IMR-90 (cell line): ENCODE data around the gene S100A2. TPM values are rescaled to one million over a fixed set of nuclear protein-coding genes. Genes with fewer than 3 reads are reported as not detected.

Experiments used
- ATAC-seq: fragments of 200-7000 bp; cut with Tn5 transposase; 2 replicates; pipeline ENCODE4 v1.9.1; 2020; ENCODE audit warnings: low read depth, mild to moderate bottlenecking, moderate library complexity
- BruUV-seq: library from RNA; stranded (reverse); fragments of 400-500 nt; replicated peaks from 2 replicates; lab custom pipeline; 2021; lab: Mats Ljungman, UMichigan
- CTCF ChIA-PET: fragments of 300-600 bp; formaldehyde crosslinking; extraction: SDS; loops from one replicate; lab custom pipeline; 2021; ENCODE audit warnings: antibody characterized with exemption; lab: Yijun Ruan, JAX
- POLR2A ChIA-PET: fragments of 300-600 bp; sonication (Branson Sonifier 250); formaldehyde crosslinking; loops from one replicate; lab custom pipeline; 2022; ENCODE audit warnings: antibody characterized with exemption; ENCODE audit not compliant: unreplicated experiment; lab: Charles Lee
- DNase-seq: peaks from one replicate; pipeline ENCODE4 v3.0.0; 2013
- H2AFZ ChIP-seq: replicated peaks from 2 replicates; pipeline ENCODE3; 2013; ENCODE audit warnings: low read length, mild to moderate bottlenecking; ENCODE audit not compliant: poor library complexity
- H2AK5ac ChIP-seq: 2 replicates; pipeline ENCODE4 v1.6.1; 2013; ENCODE audit warnings: low read depth, low read length, inconsistent platforms
- H2AK9ac ChIP-seq: replicated peaks from 2 replicates; pipeline ENCODE3; 2013; ENCODE audit warnings: mild to moderate bottlenecking, low read depth, low read length, moderate library complexity; ENCODE audit not compliant: poor library complexity
- H2BK120ac ChIP-seq: 2 replicates; pipeline ENCODE4 v1.6.1; 2013; ENCODE audit warnings: low read depth, low read length, inconsistent platforms
- H2BK15ac ChIP-seq: 3 replicates; pipeline ENCODE4 v1.6.1; 2013; ENCODE audit warnings: low read depth, low read length, inconsistent platforms
- H2BK20ac ChIP-seq: 2 replicates; pipeline ENCODE4 v1.6.1; 2013; ENCODE audit warnings: low read depth, mild to moderate bottlenecking, inconsistent platforms, low read length, moderate library complexity
- H2BK5ac ChIP-seq: 2 replicates; pipeline ENCODE4 v1.6.1; 2013; ENCODE audit warnings: mild to moderate bottlenecking, low read depth, low read length, inconsistent platforms; ENCODE audit not compliant: poor library complexity, severe bottlenecking
- H3K14ac ChIP-seq: replicated peaks from 2 replicates; pipeline ENCODE4 v1.6.1; 2013; ENCODE audit warnings: low read depth, low read length, inconsistent platforms
- H3K18ac ChIP-seq: 2 replicates; pipeline ENCODE4 v1.6.1; 2013; ENCODE audit warnings: low read depth, low read length, control low read depth
- H3K23ac ChIP-seq: 2 replicates; pipeline ENCODE4 v1.6.1; 2013; ENCODE audit warnings: low read depth, low read length, inconsistent platforms
- H3K27ac ChIP-seq: 2 replicates; pipeline ENCODE4 v1.5.1; 2013; ENCODE audit warnings: mild to moderate bottlenecking, control low read depth, low read length; ENCODE audit not compliant: insufficient read depth
- H3K27me3 ChIP-seq: 2 replicates; pipeline ENCODE4 v1.6.1; 2013; ENCODE audit warnings: low read length; ENCODE audit not compliant: control insufficient read depth, insufficient read depth
- H3K36me3 ChIP-seq: 2 replicates; pipeline ENCODE4 v1.6.1; 2013; ENCODE audit warnings: low read length, mixed read lengths; ENCODE audit not compliant: control insufficient read depth, insufficient read depth
- H3K4ac ChIP-seq: 2 replicates; pipeline ENCODE4 v1.6.1; 2013; ENCODE audit warnings: low read depth, low read length, inconsistent platforms
- H3K4me1 ChIP-seq: 2 replicates; pipeline ENCODE4 v1.6.1; 2013; ENCODE audit warnings: low read length, mixed read lengths; ENCODE audit not compliant: control insufficient read depth, insufficient read depth
- H3K4me2 ChIP-seq: 2 replicates; pipeline ENCODE4 v1.6.1; 2013; ENCODE audit warnings: low read depth, mild to moderate bottlenecking, control low read depth, low read length, moderate library complexity
- H3K4me3 ChIP-seq: 2 replicates; pipeline ENCODE4 v1.5.1; 2013; ENCODE audit warnings: low read depth, mild to moderate bottlenecking, control low read depth, low read length, moderate library complexity; ENCODE audit not compliant: insufficient read depth
- H3K56ac ChIP-seq: 2 replicates; pipeline ENCODE4 v1.6.1; 2013; ENCODE audit warnings: low read length, inconsistent platforms; ENCODE audit not compliant: insufficient read depth; ENCODE audit errors: extremely low read depth
- H3K79me1 ChIP-seq, 2 experiments: 2 replicates each; pipeline ENCODE4 v1.6.1; 2013; ENCODE audit warnings: low read length in 2 of 2, inconsistent platforms in 1 of 2, low read depth in 1 of 2
- H3K9ac ChIP-seq: 2 replicates; pipeline ENCODE4 v1.6.1; 2013; ENCODE audit warnings: low read depth, low read length, control low read depth
- H3K9me1 ChIP-seq: 2 replicates; pipeline ENCODE4 v1.6.1; 2013; ENCODE audit warnings: low read length, inconsistent platforms; ENCODE audit not compliant: insufficient read depth
- H3K9me3 ChIP-seq: 2 replicates; pipeline ENCODE4 v1.6.1; 2013; ENCODE audit warnings: low read length; ENCODE audit not compliant: control insufficient read depth, insufficient read depth
- H4K20me1 ChIP-seq: 2 replicates; pipeline ENCODE4 v1.6.1; 2013; ENCODE audit warnings: low read length, inconsistent platforms; ENCODE audit not compliant: insufficient read depth
- H4K5ac ChIP-seq: 2 replicates; pipeline ENCODE4 v1.6.1; 2013; ENCODE audit warnings: mild to moderate bottlenecking, low read depth, low read length, control low read depth
- H4K8ac ChIP-seq, 2 experiments: 2 replicates each; pipeline ENCODE4 v1.6.1; 2013; ENCODE audit warnings: low read depth in 2 of 2, low read length in 2 of 2, control low read depth in 1 of 2, inconsistent platforms in 1 of 2
- H4K91ac ChIP-seq: 2 replicates; pipeline ENCODE4 v1.6.1; 2013; ENCODE audit warnings: low read depth, low read length, inconsistent platforms; ENCODE audit not compliant: insufficient read depth
- CHD1 ChIP-seq: IDR thresholded peaks from 2 replicates; pipeline ENCODE4 v1.6.1; 2012; ENCODE audit warnings: low read depth, low read length, improper control_type of control experiment
- FOS ChIP-seq: fragments of 150-350 bp; IDR thresholded peaks from 2 replicates; pipeline ENCODE4 v1.6.1; 2016; ENCODE audit warnings: low read depth, low read length
- RAD21 ChIP-seq: IDR thresholded peaks from 2 replicates; pipeline ENCODE4 v1.6.1; 2012; ENCODE audit warnings: low read length, improper control_type of control experiment
- RCOR1 ChIP-seq: IDR thresholded peaks from 2 replicates; pipeline ENCODE4 v1.6.1; 2012; ENCODE audit warnings: mild to moderate bottlenecking, low read length, improper control_type of control experiment; ENCODE audit not compliant: insufficient replicate concordance
- RFX5 ChIP-seq: IDR thresholded peaks from 2 replicates; pipeline ENCODE4 v1.8.0; 2012; ENCODE audit warnings: low read depth, mild to moderate bottlenecking, low read length, moderate library complexity
- SMC3 ChIP-seq: fragments of 150-350 bp; IDR thresholded peaks from 2 replicates; pipeline ENCODE4 v1.6.1; 2016; ENCODE audit warnings: low read depth, mild to moderate bottlenecking, antibody characterized with exemption, low read length, moderate library complexity
- WGBS, 2 experiments: methylation state at CpG; one replicate each; pipeline versions ENCODE4 v1.1.5 to v1.1.7; 2013; ENCODE audit warnings: missing lambda C conversion rate in 2 of 2; ENCODE audit not compliant: insufficient read length in 1 of 2; ENCODE audit errors: extremely low coverage in 2 of 2; 5-methylcytosine and 5-hydroxymethylcytosine counted together
- dilution Hi-C: fragments of 300-500 bp; cut with HindIII; formaldehyde crosslinking; loops from one replicate; pipeline ENCODE4 v1.14.3; 2018; ENCODE audit warnings: low sequenced_read_pairs; ENCODE audit not compliant: unreplicated experiment
- in situ Hi-C: fragments of 300-500 bp; cut with MboI; formaldehyde crosslinking; loops from 3 replicates; pipeline ENCODE4 v1.14.3; 2019; ENCODE audit warnings: low sequenced_read_pairs, inconsistent platforms, mixed read lengths
- intact Hi-C: fragments of 100-400 bp; cut with micrococcal nuclease; formaldehyde crosslinking; loops from 2 replicates; pipeline ENCODE4 v1.10.0; 2022
- polyA plus RNA-seq, 3 experiments: library from polyadenylated mRNA; depleted of rRNA; stranded (reverse); fragments of >200 nt; gene quantifications; 2 replicates each; pipeline ENCODE4 v1.2.3, GENCODE V29; 2012; ENCODE audit warnings: low replicate concordance in 1 of 3
- total RNA-seq: library from RNA; depleted of rRNA; stranded (reverse); fragments of >200 nt; gene quantifications from 2 replicates; pipeline ENCODE4 v1.2.3, GENCODE V29; 2012
- TF ChIP-seq, protein P1 (sequence below): conservative IDR thresholded peaks from 2 replicates; pipeline ENCODE4 v1.5.1; 2012; ENCODE audit warnings: mild to moderate bottlenecking, low read depth, low read length, improper control_type of control experiment
- TF ChIP-seq, protein P2 (sequence below): fragments of 150-350 bp; IDR thresholded peaks from 2 replicates; pipeline ENCODE4 v1.6.1; 2017; ENCODE audit warnings: mild to moderate bottlenecking, antibody characterized with exemption, low read length, low read depth

Gene S100A2
- total and polyA plus RNA-seq, 2 of the 4 experiments (the other 2 are of a cell fraction): 3.6 to 7.9 TPM

DNA sequence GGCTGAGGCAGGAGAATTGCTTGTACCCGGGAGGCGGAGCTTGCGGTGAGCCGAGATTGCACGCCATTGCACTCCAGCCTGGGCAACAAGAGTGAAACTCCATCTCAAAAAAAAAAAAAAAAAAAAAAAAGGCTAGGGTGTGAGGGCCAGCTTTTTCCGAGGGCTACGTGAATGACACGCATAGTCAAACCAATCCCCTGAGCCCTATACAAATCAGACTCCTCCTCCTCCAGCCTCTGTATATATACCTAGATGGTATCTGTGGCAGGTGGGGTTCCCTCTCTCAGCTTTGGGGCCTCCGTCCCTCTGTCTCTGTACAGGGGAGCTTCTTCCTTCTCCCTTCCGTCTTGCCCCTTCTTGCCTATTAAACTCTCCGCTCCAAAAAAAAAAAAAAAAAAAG is 40.5 kb upstream of the S100A2 start:
- peaks cover 17% of the 10 kb centered on the region for H3K9me1 ChIP-seq
- no peak overlapping the region for H2AK9ac ChIP-seq
- H2BK5ac ChIP-seq: no peak overlapping the region
- TF ChIP-seq, protein P1, sequence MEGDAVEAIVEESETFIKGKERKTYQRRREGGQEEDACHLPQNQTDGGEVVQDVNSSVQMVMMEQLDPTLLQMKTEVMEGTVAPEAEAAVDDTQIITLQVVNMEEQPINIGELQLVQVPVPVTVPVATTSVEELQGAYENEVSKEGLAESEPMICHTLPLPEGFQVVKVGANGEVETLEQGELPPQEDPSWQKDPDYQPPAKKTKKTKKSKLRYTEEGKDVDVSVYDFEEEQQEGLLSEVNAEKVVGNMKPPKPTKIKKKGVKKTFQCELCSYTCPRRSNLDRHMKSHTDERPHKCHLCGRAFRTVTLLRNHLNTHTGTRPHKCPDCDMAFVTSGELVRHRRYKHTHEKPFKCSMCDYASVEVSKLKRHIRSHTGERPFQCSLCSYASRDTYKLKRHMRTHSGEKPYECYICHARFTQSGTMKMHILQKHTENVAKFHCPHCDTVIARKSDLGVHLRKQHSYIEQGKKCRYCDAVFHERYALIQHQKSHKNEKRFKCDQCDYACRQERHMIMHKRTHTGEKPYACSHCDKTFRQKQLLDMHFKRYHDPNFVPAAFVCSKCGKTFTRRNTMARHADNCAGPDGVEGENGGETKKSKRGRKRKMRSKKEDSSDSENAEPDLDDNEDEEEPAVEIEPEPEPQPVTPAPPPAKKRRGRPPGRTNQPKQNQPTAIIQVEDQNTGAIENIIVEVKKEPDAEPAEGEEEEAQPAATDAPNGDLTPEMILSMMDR: no peak
- TF ChIP-seq, protein P2, sequence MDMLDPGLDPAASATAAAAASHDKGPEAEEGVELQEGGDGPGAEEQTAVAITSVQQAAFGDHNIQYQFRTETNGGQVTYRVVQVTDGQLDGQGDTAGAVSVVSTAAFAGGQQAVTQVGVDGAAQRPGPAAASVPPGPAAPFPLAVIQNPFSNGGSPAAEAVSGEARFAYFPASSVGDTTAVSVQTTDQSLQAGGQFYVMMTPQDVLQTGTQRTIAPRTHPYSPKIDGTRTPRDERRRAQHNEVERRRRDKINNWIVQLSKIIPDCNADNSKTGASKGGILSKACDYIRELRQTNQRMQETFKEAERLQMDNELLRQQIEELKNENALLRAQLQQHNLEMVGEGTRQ: no peak
- TF ChIP-seq FOS (no peak), RCOR1 (no peak), CHD1 (no peak), SMC3 (no peak), RFX5 (no peak), RAD21 (no peak)
- H2BK20ac ChIP-seq: no peak overlapping the region
- POLR2A ChIA-PET: no interaction called here
- H3K27ac ChIP-seq: no peak overlapping the region
- H2BK120ac ChIP-seq: no peak overlapping the region
- in situ Hi-C loops (no loop called here), dilution Hi-C loops (no loop called here), intact Hi-C loops (no loop called here)
- no peak overlapping the region for H3K56ac ChIP-seq
- H4K20me1 ChIP-seq: peaks cover 11% of the 10 kb centered on the region; the same call in 1 of the 2 replicates
- no peak overlapping the region for H3K9ac ChIP-seq
- H3K4me3 ChIP-seq: no peak overlapping the region
- H4K8ac ChIP-seq: no peak overlapping the region
- no peak overlapping the region for H2AK5ac ChIP-seq
- H3K9me3 ChIP-seq: no peaks in the 10 kb centered on the region
- H4K5ac ChIP-seq: no peak overlapping the region
- H3K79me1 ChIP-seq: peaks cover 15 to 59% of the 10 kb centered on the region in 2 experiments
- peaks cover 22% of the 10 kb centered on the region for H3K36me3 ChIP-seq
- H3K4ac ChIP-seq: no peak overlapping the region
- WGBS, 2 experiments: no CpG with 5 or more reads among the region's 11 CpGs
- peaks cover 31% of the 10 kb centered on the region for H3K4me1 ChIP-seq
- DNase-seq (no peak), ATAC-seq (no peak)
- H2AFZ ChIP-seq: no peak overlapping the region
- H3K18ac ChIP-seq: no peak overlapping the region
- no peak overlapping the region for H4K91ac ChIP-seq
- H2BK15ac ChIP-seq: no peak overlapping the region
- CTCF ChIA-PET: no interaction called here
- H3K23ac ChIP-seq: no peak overlapping the region
- no peaks in the 10 kb centered on the region for H3K27me3 ChIP-seq
- no peak overlapping the region for H3K4me2 ChIP-seq
- no peak overlapping the region for H3K14ac ChIP-seq
- no TSS peak for BruUV-seq
